ENCODE results near the gene MRGPRD.

The MRGPRD gene, protein sequence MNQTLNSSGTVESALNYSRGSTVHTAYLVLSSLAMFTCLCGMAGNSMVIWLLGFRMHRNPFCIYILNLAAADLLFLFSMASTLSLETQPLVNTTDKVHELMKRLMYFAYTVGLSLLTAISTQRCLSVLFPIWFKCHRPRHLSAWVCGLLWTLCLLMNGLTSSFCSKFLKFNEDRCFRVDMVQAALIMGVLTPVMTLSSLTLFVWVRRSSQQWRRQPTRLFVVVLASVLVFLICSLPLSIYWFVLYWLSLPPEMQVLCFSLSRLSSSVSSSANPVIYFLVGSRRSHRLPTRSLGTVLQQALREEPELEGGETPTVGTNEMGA

DNA sequence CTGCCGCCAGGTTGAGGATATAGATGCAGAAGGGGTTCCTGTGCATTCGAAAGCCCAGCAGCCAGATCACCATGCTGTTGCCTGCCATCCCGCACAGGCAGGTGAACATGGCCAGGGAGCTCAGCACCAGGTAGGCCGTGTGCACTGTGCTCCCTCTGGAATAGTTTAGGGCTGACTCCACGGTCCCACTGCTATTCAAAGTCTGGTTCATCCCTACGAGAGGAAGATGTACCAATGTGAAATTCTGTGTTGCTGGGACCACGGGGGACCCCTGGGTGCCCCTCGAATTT is at the start of gene MRGPRD:
TSS of gene MRGPRD (minus strand) at position 211 of the 290 bp plus-strand sequence. CDS start at position 211, 0 bp downstream.
- Mint-ChIP-seq H3K27me3 (peaks cover 20% of the 10 kb centered on the region), H3K4me3 (no peak within 1 kb of the TSS), H3K9me3 (peaks cover 0 to 14% of the 10 kb centered on the region in 2 donors), H3K4me1 (no peaks in the 10 kb centered on the region), H3K27ac (no peak within 1 kb of the TSS)
- DNase-seq (no peak), ATAC-seq (no peak)

GRCh38 chr11:69030301-69030700 is 49.5 kb upstream of the MRGPRD start:
- Mint-ChIP-seq H3K4me1 (no peaks in the 10 kb centered on the region), H3K27me3 (no peaks in the 10 kb centered on the region), H3K27ac (no peak overlapping the region), H3K4me3 (no peak overlapping the region), H3K9me3 (no peaks in the 10 kb centered on the region)
- ATAC-seq (no peak), DNase-seq (no peak)

GRCh38 chr11:69027704-69028372 is 47.1 kb upstream of the MRGPRD start:
- no peak for DNase-seq
- no peaks in the 10 kb centered on the region for H3K4me1 Mint-ChIP-seq
- H3K27ac Mint-ChIP-seq, result peak overlapping the region in 1 of 2 donors; percentile 67
- ATAC-seq, result no peak
- no peaks in the 10 kb centered on the region for H3K27me3 Mint-ChIP-seq
- H3K4me3 Mint-ChIP-seq, result no peak overlapping the region
- no peaks in the 10 kb centered on the region for H3K9me3 Mint-ChIP-seq

DNA sequence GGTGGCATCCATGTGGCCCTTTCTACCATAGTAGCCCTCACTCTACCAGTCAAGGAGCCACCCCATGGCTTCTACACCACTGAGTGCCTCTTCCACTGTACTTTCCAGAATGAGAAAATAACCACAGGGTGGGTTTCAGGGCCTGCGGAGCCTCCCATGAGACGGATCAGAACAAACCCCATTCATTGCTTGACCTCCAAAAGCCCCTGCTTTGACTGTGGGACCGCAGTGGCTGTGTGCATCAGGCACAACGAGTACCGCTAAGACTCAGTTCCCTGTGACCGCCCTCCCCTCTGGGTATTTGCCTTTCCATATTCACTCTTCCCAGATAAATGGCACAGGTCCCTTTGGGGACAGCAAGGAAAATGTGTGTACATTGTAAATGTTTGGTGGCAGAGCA is 43.7 kb upstream of the MRGPRD start:
- Mint-ChIP-seq H3K4me1 (no peaks in the 10 kb centered on the region), H3K9me3 (no peaks in the 10 kb centered on the region), H3K27ac (no peak overlapping the region), H3K27me3 (no peaks in the 10 kb centered on the region), H3K4me3 (no peak overlapping the region)
- DNase-seq, result no peak
- no peak for ATAC-seq

DNA sequence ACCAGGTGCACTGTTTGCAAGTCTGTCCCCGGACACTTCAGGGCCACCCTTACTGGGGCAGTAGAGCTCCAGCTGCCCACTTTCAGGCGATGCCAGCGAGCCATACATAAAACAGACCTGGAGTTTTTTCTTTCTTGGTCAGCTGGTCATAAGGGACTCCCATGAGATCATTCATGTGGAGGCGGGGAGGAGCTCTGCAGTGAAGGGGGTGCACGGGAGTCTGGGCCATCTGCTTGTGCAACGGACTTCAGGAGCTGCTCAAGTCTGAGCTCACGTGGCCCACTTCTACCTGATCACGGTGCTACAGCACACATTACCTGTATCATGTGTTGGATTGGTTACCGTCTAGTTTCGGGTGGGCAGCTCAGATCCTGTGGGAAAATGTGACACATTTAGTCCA is 41.5 kb upstream of the MRGPRD start:
- Mint-ChIP-seq H3K4me1 (no peaks in the 10 kb centered on the region), H3K27me3 (no peaks in the 10 kb centered on the region), H3K4me3 (no peak overlapping the region), H3K9me3 (no peaks in the 10 kb centered on the region), H3K27ac (no peak overlapping the region)
- DNase-seq (no peak), ATAC-seq (no peak)

DNA sequence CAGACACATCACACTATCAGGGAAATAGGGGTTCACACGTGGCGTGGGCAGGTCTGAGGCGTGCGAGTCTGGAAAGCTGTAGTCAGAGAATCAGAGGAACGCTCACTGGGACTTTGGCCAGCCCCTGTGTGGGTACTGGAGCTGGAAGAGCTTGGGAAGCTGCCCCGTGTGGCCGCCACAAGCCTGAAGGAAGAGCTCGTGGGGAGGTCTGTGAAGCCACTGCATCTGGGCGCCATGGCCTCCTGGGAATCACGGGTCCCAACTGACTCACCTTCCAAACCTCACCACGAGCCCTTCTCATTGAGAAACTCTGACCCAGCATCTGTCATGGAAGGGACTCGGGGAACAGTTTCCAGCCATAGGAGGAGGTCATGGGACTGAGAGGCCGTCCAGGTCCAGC is 38.1 kb upstream of the MRGPRD start:
- Mint-ChIP-seq H3K27me3 (peaks cover 16% of the 10 kb centered on the region), H3K4me1 (no peaks in the 10 kb centered on the region), H3K4me3 (no peak overlapping the region), H3K9me3 (no peaks in the 10 kb centered on the region), H3K27ac (no peak overlapping the region)
- ATAC-seq (no peak), DNase-seq (no peak)

GRCh38 chr11:69017951-69018350 is 37.2 kb upstream of the MRGPRD start:
- no peak overlapping the region for H3K4me3 Mint-ChIP-seq
- ATAC-seq (no peak), DNase-seq (no peak)
- H3K27me3 Mint-ChIP-seq, result peaks cover 25% of the 10 kb centered on the region
- H3K4me1 Mint-ChIP-seq, result no peaks in the 10 kb centered on the region
- H3K9me3 Mint-ChIP-seq, result no peaks in the 10 kb centered on the region
- H3K27ac Mint-ChIP-seq, result no peak overlapping the region

GRCh38 chr11:69014898-69015549 is 34.2 kb upstream of the MRGPRD start:
- DNase-seq, result no peak
- peaks cover 49% of the 10 kb centered on the region for H3K27me3 Mint-ChIP-seq
- no peak for ATAC-seq
- no peaks in the 10 kb centered on the region for H3K9me3 Mint-ChIP-seq
- H3K4me1 Mint-ChIP-seq, result peaks cover 8% of the 10 kb centered on the region
- no peak overlapping the region for H3K27ac Mint-ChIP-seq
- no peak overlapping the region for H3K4me3 Mint-ChIP-seq

DNA sequence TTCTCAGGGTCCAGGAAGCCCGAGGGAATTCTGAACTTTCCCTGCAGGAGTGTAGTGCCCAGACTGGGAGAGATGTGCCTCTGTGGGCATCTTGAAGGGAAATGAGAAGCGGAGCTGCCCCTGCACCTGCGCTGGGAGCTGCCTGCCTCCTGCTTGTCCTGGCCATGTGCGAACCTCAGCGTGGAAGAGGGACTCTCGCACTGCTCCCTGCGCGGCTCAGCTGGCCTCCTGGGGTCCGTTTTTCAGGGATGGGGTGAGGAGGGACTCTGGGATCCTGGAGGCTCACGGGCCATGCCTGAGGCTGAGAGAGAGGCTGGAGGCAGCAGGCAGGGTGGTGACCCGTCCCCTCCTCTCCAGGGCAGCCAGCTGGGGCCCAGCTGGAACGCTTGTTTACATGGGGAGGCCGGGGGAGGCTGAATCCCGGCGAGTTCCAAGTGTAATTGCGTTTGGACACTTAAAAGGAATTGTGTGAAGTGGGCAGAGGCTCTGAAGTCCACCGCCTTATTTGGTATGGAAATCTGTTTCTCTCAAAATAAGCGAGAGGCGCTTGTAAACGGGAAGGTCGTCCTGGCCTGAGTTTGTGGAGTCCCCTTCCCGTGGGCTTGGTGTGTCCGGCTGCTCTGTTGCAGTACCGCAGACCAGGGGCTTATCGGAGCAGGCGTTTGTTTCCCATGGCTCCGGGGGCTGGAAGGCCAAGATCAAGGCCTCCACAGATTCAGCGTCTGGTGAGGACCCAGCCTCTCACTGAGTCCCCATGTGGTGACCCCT is 33.5 kb upstream of the MRGPRD start:
- Mint-ChIP-seq H3K27ac (no peak overlapping the region), H3K9me3 (no peaks in the 10 kb centered on the region), H3K4me1 (peaks cover 8% of the 10 kb centered on the region), H3K4me3 (no peak overlapping the region), H3K27me3 (peaks cover 56% of the 10 kb centered on the region)
- DNase-seq, result no peak
- ATAC-seq, result no peak

DNA sequence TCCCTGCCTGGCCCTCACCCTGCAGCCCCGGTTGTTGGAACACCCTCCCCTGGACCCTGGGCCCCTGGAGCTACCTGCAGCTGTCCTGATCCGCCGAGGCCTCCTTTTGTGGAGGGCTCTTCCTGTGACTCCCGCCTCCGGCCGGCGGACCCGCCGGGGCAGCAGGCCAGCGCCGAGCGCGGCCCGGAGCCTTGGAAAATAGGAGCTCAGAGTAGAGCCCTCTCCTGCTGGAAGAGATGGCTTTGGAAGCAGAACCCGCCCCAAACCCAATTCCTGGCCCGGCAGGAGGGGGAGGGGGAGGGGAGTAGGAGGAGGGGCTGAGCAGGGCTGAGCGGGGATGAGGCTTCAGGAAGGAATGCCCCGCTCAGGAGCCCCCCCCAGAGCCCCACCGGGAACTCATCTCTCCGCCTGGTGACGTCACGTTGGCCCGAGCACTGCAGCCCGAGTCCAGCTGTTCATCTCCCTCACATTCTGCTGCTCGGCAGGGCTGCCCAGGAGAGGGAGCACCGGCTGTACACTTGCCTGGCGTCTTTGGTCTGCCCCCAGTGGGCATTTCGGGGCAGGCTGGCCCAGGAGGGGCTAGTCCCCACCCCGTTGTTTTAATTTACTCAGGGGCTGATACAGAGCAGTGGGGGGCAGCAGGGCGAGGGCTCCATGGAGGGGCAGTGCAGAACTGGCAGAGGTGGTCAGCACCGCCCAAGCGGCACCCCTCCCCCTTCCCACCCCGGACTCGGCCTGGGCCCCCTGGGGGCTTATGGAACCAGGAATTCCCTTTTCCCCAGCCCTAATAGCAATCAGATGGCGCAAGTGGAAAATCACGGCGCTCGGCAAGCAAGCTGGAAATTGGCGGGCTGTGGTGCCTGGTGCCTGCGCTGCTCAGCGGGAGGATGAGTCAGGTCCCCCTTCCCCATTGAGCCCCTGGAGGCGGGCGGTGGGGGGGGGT is 32.5 kb upstream of the MRGPRD start, which contains the start of gene MRGPRF:
TSS of gene MRGPRF (minus strand) at position 238 of the 943 bp plus-strand sequence. CDS start 3,345 bp downstream, outside the sequence.
- peak; percentile 27 for ATAC-seq
- H3K27ac Mint-ChIP-seq, result no peak within 1 kb of the TSS
- peak in 1 of 2 donors; percentile 16 for DNase-seq
- H3K9me3 Mint-ChIP-seq, result no peaks in the 10 kb centered on the region
- peaks cover 66% of the 10 kb centered on the region for H3K27me3 Mint-ChIP-seq
- H3K4me1 Mint-ChIP-seq, result peaks cover 8% of the 10 kb centered on the region
- no peak within 1 kb of the TSS for H3K4me3 Mint-ChIP-seq

DNA sequence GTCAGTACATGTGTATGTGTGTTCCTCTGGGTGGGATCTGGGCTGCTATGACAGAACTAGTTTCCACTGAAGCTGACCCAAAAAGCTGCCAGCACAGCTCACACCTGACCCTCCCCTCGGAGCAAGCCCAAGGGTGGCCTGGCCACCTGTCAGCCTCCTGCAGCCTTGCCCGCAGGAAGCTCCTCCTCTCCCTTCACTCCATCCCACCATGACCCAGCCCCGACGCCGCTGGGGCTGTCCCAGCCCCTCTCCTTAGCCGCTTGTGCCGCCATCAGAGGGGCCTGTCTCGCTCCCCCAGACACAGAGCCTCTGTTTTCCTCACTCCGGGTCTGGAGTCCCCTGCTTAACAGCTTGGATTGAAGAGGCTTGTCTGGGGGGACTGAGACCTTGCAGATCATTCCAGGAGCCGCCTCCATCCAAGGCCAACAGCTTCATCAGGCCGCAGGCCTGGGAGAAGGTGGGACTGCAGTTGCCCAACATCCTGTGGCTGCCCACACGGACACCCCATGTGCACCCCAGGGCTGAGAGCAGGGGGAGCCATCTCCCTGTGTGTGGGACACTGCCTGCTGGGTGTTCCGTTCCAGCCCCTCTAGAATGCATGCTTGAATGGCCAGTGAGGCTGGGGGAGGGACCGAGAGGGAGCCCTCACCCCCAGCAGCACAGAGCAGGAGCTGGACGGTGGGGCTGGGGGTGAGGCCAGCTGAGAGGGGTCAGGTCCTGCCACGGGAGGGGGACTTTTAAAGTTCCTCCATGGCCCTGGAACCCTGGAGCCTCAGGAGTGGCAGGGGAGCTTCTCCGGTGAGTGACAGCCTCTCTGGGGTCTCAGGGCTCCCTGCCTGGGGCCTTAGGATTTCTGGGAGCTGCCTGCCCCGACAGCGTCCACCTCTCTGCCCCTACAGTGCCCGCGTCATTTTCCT is 31.6 kb upstream of the MRGPRD start:
- DNase-seq (no peak), ATAC-seq (no peak)
- H3K4me1 Mint-ChIP-seq, result peaks cover 8% of the 10 kb centered on the region
- H3K27ac Mint-ChIP-seq, result no peak overlapping the region
- H3K9me3 Mint-ChIP-seq, result no peaks in the 10 kb centered on the region
- no peak overlapping the region for H3K4me3 Mint-ChIP-seq
- peaks cover 71% of the 10 kb centered on the region for H3K27me3 Mint-ChIP-seq

DNA sequence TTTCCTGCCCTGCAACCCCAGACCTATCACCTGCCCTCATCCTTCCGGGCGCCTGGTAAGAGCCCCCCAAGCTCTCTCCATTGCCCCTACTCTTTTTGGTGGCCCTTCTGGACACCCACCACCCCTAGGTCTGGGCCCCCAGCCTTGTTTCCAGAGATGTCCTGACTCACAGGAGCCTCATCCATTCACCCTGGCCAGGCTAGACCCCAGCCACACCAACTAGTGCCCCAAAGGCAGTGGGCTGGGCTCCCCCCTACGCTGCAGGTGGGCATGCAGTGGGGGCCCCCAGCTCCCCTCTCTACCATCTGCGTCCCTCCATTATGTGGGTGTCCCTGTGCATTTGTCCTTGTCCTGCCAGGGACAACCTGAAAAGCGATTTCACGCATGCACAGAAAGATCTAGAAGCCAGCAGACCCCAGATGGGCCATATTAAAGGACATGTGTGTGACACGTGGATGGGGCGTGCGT is 30.9 kb upstream of the MRGPRD start:
- Mint-ChIP-seq H3K27me3 (peaks cover 71% of the 10 kb centered on the region), H3K9me3 (no peaks in the 10 kb centered on the region), H3K4me3 (peak overlapping the region in 1 of 2 donors; percentile 50), H3K27ac (no peak overlapping the region), H3K4me1 (peaks cover 8% of the 10 kb centered on the region)
- ATAC-seq (no peak), DNase-seq (no peak)

DNA sequence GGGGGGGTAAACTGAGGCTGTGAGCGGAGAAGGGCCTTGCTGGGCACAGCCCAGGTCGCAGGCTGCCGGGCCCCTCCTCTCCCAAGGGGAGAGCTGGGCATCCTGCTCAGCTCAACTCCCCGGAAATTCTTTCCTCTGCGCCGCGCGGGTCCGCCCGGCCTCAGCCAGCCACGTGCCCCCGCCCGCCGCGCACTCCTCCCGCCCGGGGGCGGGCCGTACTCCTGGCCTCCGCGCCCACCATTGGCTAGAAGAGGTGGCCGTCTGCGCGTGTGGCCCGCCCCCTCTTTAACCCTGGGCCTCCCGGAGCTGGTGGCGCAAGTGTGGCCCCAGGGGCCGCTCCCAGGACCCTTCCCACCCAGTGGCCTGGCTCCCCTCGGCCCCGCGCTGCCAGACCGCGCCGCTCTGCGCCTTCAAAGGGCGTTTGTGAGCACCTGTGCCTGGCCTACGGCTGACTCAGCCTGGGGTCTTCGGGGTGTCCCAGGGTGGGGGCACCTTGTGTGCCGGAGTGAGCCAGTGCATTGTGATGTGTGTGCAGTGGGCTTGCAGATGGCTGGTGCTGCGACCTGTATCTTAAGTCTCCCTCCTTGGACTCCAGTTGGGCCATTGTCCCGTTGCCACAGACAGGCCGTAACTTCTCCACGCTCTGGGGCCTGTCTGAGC is 30.3 kb upstream of the MRGPRD start:
- ATAC-seq (peak; percentile 67), DNase-seq (peak in 1 of 2 donors; percentile 31)
- Mint-ChIP-seq H3K27me3 (peaks cover 71% of the 10 kb centered on the region), H3K4me1 (peaks cover 8% of the 10 kb centered on the region), H3K4me3 (peak overlapping the region in 1 of 2 donors; percentile 50), H3K27ac (no peak overlapping the region), H3K9me3 (no peaks in the 10 kb centered on the region)
